Stimulated activated CD4-positive, alpha-beta T cell treated with anti-CD3 and anti-CD28 coated beads, Interleukin-15, amount 100 ng/mL, for 48 hours (primary cell): Measurements from ENCODE around the gene SYF2.
"Not testable (repeated sequence)": the region's sequence is repeated elsewhere in the genome, so short reads cannot be mapped to it uniquely, and the experiment has no call there.

ENCODE experiments used
- DNase-seq, 2 donors: peaks; one replicate each; pipeline ENCODE4 v3.0.0-alpha.2; 2020; ENCODE audit warnings: low read depth in 2 of 2

The SYF2 gene

GRCh38 chr1:25232027-25232865 is at the start of gene SYF2:
Gene SYF2, minus strand, starts transcription at chr1:25232502. Its CDS starts 35 bp downstream, at chr1:25232467.
- DNase-seq: peak; percentile 83

- DNase-seq: not testable (repeated sequence)
Measured at GRCh38 chr1:25279693-25280111, 47.4 kb upstream of the SYF2 start.

GRCh38 chr1:25278790-25279189 is 46.5 kb upstream of the SYF2 start:
- DNase-seq: not testable (repeated sequence)

DNA sequence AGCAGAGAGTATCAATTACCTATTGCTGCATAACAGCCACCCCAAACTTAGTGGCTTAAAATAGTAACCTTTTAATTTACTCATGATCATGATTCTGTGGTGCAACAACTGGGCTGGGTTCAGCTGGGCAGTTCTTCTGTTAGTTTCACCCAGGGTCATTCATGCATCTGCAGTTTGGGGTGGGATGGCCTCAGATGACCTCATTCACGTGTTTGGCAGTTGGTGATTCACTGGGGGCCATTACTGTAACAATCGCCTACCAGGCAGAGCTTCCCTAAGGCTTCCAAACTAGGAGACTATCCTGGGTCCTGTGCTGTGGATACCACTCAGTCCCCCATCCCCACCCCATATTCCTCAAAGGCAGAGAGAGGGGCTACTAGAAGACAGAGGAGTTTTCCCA is 46.1 kb upstream of the SYF2 start:
- not testable (repeated sequence) for DNase-seq

GRCh38 chr1:25277295-25277694 is 45.0 kb upstream of the SYF2 start:
- DNase-seq: not testable (repeated sequence)

DNA sequence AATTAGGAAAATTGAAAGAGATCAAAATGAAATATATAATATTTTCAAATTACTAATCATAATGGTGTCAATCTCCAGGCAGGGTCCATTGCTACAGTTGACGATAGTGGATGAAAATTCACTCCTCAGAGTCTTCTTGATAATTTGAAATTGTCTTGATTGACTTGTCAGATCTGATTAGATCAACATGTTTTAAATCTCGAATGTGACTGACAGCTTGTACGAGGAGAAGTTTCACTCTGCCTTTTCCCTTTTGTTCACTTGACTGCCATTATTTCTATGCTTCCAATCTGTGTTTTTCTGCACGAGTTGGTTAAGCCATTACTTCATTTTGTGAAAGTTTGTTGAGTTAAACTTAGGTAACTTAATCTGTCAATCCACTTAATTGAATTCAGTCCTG is 43.3 kb upstream of the SYF2 start:
- DNase-seq: not testable (repeated sequence)

GRCh38 chr1:25272238-25272637 is 39.9 kb upstream of the SYF2 start, which contains the start of gene RHD:
Gene RHD, plus strand, starts transcription at chr1:25272509. Its CDS starts 39 bp downstream, at chr1:25272548.
- not testable (repeated sequence) for DNase-seq

DNA sequence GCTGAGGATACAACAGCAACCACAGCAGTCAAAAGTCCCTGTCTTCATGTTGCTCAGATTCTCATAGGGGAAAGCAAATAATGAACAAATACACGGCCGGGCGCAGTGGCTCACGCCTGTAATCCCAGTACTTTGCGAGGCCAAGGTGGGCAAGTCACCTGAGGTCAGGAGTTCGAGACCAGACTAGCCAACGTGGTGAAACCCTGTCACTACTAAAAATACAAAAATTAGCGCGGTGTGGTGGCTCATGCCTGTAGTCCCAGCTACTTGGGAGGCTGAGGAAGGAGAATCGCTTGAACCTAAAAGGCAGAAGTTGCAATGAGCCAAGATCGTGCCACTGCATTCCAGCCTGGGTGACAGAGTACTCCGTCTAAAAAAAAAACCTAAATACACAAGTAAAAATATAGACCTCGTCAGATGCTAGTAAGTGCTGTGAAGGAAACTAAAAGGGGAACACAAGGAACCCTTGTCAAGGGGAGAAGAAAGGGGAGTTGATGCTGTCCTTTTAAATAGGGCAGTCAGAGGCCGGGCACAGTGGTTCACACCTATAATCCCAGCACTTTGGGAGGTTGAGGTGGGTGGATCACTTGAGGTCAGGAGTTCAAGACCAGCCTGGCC is 36.0 kb upstream of the SYF2 start:
- DNase-seq: not testable (repeated sequence)

GRCh38 chr1:25267288-25268142 is 35.2 kb upstream of the SYF2 start:
- peak; percentile 79 to 88 for DNase-seq

DNA sequence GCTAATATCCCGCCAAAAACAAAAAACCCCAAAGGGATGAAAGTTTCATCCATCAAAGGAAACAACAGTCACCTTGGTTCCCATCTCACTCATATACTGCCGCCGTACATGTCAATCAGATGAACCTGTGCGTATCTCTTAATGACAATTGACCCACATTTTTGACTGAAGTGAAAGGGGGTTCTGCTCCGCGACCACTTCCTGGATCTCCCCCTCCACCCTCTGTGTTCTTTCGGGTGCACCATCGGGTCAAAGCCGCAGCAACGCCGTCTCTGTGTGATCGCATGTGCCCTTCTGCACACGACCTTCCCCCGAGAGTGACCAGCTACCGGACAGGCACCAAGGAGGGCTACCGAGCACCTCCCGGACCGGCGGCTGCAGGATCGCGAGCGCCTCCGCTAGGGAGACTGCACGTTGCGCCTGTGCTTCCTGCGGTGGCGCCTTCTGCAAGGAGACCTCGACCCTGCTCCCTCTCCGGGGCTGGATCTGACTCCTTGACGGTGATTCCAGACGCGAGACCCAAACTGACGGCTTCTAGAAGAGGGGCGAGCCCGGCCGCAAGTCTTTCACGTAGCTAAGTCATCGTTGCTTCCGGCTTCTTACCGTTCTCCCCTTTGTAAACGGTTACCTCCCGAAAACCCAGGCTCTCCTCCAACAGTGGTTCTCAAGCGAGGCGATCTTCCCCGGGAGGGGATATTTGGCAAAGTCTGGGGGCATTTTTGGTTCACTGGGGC is 34.4 kb upstream of the SYF2 start:
- DNase-seq: not testable (repeated sequence)

DNA sequence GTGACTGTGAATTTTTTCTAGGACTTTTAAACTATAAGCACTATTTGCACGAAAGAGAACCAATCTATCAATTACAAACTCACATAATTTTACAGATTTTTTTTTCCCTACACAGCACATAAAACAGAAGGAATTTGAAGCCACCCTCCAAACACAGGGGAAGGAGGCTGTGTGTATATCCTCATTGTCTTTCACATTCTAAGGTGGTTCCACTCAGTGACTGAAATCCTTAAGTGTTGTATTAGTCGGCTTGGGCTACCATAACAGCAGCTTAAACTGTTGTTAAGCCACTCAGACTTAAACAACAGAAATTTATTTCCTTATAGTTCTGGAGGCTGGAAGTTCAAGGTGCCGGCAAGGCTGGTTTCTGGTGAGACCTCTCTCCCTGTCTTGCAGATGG is 28.0 kb upstream of the SYF2 start:
- DNase-seq: not testable (repeated sequence)

- DNase-seq: not testable (repeated sequence)
Measured at GRCh38 chr1:25259813-25260212, 27.5 kb upstream of the SYF2 start.

- DNase-seq: no peak
Measured at GRCh38 chr1:25257196-25257595, 24.9 kb upstream of the SYF2 start.

DNA sequence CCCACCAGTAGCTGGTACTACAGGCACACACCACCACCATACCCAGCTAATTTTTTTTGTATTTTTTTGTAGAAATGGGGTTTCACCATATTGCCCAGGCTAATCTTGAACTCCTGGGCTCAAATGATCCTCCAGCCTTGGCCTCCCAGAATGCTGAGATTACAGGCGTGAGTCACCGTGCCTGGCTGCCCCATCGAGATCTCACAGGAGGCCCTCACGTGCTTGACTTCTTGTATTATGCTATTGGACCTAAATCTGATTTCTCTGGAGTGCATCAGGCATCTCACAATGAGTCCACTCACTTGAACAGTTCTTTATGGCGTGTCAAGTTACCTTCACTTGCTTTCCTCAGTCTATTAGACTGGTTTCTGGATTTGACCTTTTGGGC is 24.3 kb upstream of the SYF2 start:
- no peak for DNase-seq

DNA sequence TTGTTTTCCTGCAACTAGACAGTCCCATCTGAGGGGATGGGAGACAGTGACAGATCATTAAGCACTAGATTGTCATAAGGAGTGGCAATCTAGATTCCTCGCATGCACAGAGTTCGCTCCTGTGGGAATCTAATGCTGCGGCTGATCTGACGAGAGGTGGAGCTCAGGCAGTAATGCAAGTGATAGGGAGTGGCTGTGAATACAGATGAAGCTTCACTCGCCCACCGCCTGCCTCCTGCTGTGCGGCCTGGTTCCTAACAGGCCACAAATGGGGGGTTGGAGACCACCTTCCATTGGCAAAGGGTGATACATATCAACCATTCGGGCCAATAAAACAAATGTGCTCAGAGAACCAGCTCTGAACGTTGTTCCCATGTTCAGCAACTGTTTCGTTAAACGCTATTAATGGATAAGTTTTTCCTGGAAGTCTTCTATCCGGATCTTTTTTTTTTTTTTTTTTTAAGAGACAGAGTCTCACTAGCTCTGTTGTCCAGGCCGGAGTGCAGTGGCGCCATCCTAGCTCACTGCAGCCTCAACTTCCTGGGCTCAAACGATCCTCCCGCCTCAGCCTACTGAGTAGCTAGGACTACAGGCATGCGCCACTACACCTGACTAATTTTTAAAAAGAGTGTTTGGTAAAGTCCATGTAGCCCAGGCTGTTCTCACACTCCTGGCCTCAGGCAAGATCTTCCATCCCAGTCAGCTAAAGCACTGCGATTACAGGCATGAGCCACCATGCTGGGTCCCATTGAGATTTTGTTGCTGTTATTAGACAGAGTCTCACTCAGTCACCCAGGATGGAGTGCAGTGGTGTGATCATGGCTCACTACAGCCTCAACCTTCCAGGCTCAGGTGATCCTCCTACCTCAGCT is 23.6 kb upstream of the SYF2 start:
- no peak for DNase-seq

- DNase-seq: no peak
Measured at GRCh38 chr1:25253911-25254310, 21.6 kb upstream of the SYF2 start.

DNA sequence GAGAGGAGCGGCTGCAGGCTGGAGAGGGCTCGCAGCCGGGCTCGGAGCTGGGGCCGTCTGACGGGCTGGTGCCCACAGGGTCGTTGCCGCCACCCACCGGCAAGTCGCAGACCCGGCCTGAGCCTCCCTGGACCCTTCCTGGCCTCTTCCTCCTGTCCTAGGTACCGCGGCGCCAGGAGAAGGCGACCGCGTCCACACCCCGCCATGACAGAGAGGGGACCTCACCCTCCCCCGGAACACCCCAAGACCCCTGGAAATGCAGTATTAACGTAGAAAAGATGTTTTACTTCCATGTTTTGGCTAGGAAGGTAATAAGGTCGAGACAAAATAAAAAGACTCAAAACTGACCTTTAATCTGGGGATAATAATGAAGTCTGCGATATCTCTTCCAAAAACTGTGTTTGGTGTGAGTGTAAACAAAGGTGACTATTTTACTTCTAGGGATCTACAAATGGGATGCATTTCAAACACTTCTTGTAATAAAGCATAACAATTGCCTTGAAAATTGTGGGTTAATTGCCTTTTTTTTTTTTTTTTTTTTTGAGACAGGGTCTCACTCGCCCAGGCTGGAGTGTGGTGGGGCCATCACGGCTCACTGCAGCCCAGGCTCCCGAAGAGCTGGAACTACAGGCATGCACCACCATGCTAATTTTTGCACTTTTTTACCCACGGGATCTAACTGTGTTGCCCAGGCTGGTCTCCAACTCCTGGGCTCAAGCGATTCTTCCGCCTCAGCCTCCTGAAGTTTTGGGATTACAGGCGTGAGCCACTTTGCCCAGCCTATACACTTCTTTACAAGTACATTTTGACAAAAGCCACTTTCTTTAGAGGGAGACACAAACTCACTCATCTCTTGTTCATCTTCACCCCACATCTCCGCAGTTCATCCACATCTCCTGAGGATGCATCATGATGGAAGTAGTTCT is 15.8 kb upstream of the SYF2 start:
- DNase-seq: no peak

DNA sequence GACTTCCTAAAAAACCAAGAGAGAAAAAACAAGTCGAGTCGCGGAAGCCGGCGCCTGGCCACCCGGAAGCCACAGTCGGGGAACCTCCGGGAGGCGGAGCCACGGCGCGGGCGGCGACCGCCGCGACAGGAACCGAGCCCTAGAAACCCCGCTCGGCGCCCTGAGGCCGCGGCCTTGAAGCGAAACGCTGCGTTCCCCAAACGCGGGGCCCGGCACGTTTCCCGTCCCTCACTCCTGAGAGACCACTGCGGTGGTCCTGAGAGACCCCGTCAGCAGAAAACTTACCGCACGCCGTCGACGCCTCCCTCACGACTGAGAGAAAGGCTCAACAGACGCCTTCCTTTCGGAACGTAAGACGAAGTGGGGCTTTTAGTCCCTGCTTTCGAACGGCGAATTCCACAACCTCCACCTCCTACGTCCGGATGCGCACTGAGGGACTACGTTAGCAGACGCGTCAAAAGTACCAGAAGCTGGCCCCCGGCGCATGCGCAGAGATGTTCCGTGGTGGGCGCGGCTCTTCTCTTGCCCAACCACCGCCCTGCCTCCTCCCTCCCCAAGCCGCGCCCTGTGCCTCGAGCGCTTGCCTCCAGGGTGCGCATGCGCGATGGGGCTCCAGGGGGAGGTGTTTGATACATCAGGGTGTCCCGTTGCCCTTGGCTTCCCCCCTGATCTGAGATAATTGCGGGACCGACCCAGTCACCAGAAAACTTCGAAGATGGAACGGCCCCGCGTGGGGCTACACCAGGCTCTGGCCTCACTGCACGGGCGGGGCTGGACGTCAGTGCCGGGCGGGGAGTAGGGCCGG is 14.9 kb upstream of the SYF2 start, which contains the start of gene RSRP1:
RSRP1 (minus strand) TSS at position 431 of the 805 bp plus-strand sequence. CDS start 491 bp downstream, outside the sequence.
- DNase-seq: peak; percentile 99
